Measurements from ENCODE around the gene GP1BB.
"Not testable (repeated sequence)": the region's sequence is repeated elsewhere in the genome, so short reads cannot be mapped to it uniquely, and the experiment has no call there.

Gene GP1BB

DNA sequence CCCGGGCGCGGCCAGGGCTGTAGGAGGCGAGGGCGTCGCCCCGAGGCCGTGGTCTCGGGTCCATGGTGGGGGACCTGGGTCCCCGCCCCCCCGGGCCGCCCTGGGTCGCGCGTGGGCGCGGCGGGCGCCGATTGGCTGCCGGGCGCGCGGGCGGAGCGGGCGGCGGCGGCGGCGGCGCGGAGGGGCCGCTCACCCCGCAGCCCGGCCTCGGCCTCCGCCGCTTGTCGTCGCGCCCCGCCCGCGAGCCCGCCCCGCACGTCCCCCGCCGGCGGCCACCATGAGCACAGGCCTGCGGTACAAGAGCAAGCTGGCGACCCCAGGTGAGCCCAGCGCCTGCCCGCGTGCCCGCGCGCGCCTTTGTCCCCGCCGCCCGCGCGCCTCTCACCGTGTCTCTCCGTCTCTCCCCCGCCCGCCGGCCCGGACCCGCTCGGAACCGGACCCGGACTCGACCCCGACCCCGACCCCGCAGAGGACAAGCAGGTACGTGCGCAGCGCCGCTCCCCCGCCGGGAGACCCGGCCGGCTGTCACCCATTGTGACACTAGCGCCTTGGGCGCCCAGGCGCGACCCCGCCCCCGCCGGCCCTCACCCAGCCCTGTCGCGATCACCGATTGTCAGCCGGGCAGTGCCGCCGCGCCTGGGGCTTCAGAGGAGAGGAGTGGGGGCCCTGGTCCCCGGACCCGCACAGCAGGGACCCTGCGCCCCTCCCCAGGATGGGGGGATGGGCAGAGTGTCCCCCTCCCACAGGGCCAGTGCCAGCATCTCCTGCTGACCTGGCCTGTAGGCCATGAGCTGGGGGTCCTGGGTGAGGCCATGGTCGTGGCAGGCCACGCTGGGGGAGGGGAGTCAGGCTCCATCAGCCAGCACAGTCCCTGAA, 8.8 kb upstream of the GP1BB start, which contains the start of gene SEPTIN5:
SEPTIN5 (plus strand) TSS at position 192 of the 876 bp plus-strand sequence; CDS start at position 278, 86 bp downstream.
- DNase-seq (ENCODE audit: low read depth in 2 of 2) = no peak

DNA sequence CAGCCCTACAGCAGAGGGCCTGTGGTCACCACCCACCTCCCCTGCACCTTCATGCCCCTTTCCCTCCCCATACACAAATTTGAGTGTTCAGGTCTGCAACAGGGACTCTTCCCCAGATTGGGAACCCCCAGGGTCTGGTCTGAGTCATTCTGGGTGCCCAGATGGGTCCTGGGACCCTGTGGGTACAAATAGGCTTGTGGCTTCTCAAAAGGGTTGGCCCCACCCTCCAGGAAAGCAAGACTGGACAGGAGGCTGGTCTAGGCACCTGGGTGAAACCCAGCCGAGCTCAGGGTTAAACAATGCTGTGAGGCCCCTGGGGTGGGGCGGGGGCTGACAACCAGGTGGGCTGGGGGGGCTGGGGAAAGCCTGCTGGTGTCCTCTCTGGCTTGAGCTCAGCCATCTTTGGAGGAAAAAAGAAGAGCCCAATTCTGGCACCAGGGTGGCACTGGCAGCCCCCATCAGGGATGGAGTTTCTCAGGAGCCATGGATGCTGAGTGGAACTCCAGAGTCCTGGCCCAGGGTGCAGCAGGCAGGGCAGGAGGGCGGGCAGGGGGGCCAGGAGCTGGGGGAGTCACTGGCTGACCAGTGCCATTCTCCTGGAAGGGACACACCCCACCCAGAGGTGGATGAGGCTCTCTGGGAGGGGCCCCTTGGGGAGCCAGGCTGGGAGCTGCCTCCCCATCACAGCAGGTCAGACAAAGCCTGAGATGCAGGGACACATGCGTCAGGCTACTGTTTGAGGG, 8.0 kb upstream of the GP1BB start:
- no peak for DNase-seq (ENCODE audit: low read depth in 2 of 2)

DNA sequence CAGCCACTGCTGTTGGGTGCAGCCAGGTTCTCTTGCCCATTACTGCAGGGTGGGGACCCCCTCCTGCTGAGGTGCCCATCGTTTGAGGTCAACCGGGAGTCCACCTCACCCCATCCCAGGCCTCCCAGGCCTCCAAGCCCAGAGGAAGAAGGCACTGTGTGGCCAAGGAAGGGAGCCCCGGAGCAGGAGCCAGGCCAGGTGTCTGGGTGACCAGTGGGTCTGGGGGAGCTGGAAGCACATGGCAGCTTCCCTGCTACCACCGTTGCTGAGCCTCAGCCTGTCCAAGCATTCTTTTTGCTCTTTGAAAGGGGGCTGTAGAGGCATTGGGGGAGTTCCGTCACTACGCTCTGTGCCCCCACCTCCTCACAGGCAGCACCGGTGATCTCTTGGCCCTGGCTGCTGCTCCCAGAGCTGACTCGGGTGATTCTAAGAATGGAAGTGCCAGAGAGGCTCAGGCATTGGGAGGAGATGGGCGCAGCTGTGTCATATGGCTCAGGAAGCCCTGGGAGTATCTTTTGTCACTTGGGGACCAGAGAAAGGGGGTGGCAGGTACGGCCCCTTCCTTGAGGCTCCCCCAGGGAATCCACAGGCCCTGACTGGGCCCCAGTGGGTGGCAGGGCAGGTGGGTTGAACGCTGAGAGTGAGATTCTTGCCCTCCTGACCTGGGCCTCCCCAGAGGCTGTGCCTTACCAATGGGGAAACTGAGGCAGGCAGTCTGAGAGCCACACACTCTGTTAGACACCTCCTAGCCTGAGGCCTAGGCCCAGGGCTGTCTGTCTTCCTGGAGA, 7.1 kb upstream of the GP1BB start:
- no peak for DNase-seq (ENCODE audit: low read depth in 2 of 2)

GRCh38 chr22:19716829-19717105, 6.6 kb upstream of the GP1BB start:
- DNase-seq (ENCODE audit: low read depth in 2 of 2) = no peak

DNA sequence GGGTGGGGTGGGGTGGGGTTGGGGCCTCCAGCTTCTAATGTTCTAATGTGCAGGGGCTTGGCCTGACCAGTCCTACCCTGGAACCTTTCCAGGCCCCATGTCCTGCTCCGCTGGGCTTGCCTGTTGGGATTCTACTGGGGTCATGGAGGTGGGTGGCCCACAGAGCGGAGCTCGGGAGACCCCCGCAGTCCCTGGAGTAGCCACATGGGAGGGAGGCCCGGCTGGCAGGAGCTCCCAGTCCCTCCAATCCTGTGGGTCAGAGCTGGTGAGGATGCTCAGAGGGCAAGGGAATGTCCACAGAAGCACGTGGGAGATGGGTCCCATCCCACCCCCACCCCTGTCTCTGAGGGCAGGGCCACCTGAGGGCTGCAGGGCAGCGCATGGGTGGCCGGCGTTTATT, 6.2 kb upstream of the GP1BB start:
- no peak for DNase-seq (ENCODE audit: low read depth in 2 of 2)

GRCh38 chr22:19717691-19718455, 5.5 kb upstream of the GP1BB start:
- peak; percentile 67 to 74 for DNase-seq (ENCODE audit: low read depth in 2 of 2)

- no peak for DNase-seq (ENCODE audit: low read depth in 2 of 2)
Observed at GRCh38 chr22:19718456-19719049, 4.8 kb upstream of the GP1BB start.

- DNase-seq (ENCODE audit: low read depth in 2 of 2) = no peak
Observed at GRCh38 chr22:19719050-19719482, 4.3 kb upstream of the GP1BB start.

- DNase-seq (ENCODE audit: low read depth in 2 of 2) = no peak
Observed at GRCh38 chr22:19719488-19720021, 3.8 kb upstream of the GP1BB start.

DNA sequence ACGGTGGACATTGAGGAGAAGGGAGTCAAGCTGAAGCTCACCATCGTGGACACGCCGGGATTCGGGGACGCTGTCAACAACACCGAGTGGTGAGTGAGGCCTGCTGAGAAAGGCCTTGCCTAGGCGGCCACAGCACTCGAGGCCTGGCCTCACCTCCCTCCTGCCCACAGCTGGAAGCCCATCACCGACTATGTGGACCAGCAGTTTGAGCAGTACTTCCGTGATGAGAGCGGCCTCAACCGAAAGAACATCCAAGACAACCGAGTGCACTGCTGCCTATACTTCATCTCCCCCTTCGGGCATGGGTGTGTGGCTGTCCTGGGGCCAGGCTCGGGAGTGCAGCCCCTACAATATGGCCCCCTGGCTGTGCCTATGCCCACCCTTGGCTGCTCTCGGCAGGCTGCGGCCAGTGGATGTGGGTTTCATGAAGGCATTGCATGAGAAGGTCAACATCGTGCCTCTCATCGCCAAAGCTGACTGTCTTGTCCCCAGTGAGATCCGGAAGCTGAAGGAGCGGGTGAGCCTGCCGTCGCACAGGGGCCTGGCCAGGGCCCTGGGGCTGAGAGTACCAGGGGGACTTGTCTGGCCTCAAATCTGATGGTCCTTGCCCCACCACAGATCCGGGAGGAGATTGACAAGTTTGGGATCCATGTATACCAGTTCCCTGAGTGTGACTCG, 3.0 kb upstream of the GP1BB start:
- DNase-seq (ENCODE audit: low read depth in 2 of 2) = no peak

GRCh38 chr22:19720999-19721329, 2.4 kb upstream of the GP1BB start:
- DNase-seq (ENCODE audit: low read depth in 2 of 2) = no peak

- DNase-seq (ENCODE audit: low read depth in 2 of 2) = no peak
Observed at GRCh38 chr22:19721330-19722177, 1.8 kb upstream of the GP1BB start.

DNA sequence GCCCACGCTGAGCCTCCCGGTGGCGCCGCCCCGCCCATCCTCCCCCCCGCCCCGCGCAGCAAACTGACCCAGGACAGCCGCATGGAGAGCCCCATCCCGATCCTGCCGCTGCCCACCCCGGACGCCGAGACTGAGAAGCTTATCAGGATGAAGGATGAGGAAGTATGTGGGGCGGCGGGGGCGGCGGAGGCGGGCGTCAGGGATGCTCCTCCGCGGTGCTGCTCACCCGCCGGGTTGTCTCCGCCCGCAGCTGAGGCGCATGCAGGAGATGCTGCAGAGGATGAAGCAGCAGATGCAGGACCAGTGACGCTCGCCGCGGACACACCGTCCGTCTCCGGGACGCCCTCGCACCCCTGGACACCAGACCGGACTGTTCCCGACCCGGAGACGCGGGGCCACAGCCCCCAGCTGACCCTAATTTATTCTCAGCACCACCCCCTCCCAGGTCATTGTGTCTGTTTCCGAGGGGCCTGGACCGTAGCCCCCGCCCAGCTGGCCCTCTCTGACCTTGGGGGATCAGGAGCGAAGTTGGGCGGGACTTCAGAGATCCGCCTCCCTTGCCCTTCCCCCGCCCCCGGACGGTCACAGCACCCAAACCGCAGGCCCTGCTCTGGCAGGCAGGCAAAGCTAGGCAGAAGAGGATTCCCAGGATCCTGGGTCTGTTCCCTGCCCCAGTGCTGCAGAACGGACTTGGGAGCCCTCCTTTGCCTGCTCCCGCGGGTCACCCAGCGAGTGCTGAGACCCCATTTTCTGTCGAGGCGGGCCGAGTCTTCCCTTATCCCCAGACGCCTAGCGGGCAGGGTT, 959 bp upstream of the GP1BB start:
- no peak for DNase-seq (ENCODE audit: low read depth in 2 of 2)

- no peak for DNase-seq (ENCODE audit: low read depth in 2 of 2)
Observed at GRCh38 chr22:19722982-19723231, 432 bp upstream of the GP1BB start.

GRCh38 chr22:19723983-19724827, 866 bp downstream of the GP1BB start:
- DNase-seq (ENCODE audit: low read depth in 2 of 2) = peak; percentile 36 to 49

DNA sequence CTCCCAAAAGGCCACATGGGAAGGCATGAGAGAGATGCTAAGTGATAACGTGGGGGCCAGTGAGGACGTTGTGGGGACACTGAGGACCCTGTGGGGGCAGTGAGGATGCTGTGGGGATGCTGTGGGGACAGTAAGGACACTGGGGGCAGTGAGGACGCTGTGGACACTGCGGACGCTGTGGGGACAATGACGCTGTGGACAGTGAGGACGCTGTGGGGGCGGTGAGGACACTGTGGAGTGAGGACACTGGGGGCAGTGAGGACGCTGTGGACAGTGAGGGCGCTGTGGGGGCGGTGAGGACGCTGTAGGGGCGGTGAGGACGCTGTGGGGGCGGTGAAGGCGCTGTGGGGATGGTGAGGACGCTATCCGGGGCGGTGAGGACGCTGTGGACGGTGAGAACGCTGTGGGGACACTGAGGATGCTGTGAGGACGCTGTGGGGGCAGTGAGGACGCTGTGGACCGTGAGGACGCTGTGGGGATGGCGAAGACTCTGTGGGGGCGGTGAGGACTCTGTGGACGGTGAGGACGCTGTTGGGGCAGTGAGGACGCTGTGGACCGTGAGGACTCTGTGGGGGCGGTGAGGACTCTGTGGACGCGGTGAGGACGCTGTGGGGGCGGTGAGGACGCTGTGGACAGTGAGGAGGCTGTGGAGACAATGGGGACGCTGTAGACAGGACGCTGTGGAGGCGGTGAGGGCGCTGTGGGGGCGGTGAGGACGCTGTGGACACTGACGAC, 1.8 kb downstream of the GP1BB start:
- DNase-seq (ENCODE audit: low read depth in 2 of 2) = no peak

GRCh38 chr22:19726064-19726788, 2.9 kb downstream of the GP1BB start:
- not testable (repeated sequence) for DNase-seq (ENCODE audit: low read depth in 2 of 2)

Measured in stimulated activated CD4-positive, alpha-beta T cell treated with anti-CD3 and anti-CD28 coated beads, Interleukin-4, amount 100 ng/mL, for 48 hours (primary cell).